GM20000 (cell line): ENCODE data around the gene SPACDR.
A peak's percentile ranks its signal among the peaks of the same experiment; 100 is the strongest.
"Not testable (repeated sequence)": the region's sequence is repeated elsewhere in the genome, so short reads cannot be mapped to it uniquely, and the experiment has no call there.

Source experiments
- DNase-seq: peaks from one replicate; pipeline ENCODE4 v3.0.0; 2012; ENCODE audit warnings: low spot score
- TF ChIP-seq, protein P1 (sequence below): IDR thresholded peaks from 2 replicates; pipeline ENCODE4 v1.5.1; 2012; ENCODE audit warnings: mild to moderate bottlenecking, control low read depth; ENCODE audit errors: extremely low read depth, missing control alignments

Gene SPACDR

DNA sequence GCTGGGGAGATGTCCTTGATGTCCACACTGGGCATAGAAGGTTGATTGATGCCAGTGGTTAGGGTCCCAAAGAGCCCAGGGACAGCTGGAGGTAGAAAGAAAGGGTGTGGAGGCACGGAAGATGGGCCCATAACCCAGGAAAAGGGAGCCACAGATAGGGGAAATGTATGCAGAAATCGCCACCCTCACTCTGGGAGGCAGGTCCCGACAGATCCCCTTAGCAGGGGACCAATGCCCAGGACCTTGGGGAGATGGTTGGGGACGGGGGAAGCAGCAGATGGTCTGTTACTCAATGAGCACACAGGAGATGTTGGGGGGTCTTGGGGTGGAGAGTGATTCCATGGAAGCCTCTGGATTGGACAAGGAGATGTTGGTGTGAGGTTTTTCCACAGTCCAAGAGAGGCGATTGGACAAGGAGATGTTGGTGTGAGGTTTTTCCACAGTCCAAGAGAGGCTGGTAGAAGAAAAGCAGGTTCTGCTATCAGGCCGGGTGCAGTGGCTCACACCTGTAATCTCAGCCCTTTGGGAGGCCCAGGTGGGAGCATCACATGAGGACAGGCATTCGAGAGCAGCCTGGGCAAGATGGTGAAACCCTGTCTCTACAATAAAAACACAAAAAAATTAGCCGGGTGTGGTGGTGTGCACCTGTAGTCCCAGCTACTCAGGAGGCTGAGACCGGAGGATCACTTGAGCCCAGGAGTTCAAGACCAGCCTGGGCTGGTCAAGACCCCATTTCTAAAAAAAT, 20.8 kb downstream of the SPACDR start:
- TF ChIP-seq, protein P1, sequence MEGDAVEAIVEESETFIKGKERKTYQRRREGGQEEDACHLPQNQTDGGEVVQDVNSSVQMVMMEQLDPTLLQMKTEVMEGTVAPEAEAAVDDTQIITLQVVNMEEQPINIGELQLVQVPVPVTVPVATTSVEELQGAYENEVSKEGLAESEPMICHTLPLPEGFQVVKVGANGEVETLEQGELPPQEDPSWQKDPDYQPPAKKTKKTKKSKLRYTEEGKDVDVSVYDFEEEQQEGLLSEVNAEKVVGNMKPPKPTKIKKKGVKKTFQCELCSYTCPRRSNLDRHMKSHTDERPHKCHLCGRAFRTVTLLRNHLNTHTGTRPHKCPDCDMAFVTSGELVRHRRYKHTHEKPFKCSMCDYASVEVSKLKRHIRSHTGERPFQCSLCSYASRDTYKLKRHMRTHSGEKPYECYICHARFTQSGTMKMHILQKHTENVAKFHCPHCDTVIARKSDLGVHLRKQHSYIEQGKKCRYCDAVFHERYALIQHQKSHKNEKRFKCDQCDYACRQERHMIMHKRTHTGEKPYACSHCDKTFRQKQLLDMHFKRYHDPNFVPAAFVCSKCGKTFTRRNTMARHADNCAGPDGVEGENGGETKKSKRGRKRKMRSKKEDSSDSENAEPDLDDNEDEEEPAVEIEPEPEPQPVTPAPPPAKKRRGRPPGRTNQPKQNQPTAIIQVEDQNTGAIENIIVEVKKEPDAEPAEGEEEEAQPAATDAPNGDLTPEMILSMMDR = no peak
- DNase-seq = no peak

DNA sequence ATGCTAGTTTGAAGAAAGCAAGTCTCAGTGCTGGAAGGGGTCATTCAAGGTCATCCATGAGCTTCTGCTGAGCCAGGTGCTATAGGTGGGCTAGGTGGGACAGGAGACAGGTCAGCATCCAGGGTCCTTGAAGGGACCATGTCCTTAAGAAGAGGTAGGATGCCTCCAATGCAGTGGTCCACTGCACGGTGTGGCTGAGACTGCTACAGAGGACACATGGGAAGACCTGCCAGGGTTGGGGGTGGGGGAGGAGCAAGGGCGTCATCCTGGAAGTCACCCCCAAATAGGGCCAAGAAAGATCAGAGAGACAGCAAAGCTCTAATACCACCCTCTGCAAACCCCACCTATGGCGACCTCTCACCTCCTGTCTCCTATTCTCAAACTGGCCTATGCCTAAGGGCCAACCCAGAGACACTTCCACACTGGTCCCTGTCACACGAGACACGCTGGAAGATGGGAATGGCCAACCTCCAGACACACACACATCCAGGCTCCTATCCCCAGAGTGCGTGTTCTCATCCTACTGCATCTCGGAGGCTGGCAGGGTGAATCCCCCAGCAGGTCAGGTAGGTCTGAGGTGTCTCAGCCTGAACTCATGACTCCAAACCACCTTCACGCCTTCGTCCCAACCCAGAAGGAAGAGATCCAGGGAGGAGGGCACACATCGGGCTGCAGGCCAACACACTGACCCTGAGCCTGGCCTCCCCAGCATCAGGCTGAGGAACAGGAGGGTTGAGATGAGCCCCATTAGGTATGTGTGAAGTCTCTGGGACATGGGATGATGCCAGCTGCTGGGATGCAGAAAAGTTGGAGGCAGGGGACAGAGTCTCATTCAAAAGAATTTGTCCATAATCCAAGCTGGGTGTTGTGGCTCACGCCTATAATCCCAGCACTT, 22.2 kb downstream of the SPACDR start:
- TF ChIP-seq, protein P1 = no peak
- DNase-seq = no peak

DNA sequence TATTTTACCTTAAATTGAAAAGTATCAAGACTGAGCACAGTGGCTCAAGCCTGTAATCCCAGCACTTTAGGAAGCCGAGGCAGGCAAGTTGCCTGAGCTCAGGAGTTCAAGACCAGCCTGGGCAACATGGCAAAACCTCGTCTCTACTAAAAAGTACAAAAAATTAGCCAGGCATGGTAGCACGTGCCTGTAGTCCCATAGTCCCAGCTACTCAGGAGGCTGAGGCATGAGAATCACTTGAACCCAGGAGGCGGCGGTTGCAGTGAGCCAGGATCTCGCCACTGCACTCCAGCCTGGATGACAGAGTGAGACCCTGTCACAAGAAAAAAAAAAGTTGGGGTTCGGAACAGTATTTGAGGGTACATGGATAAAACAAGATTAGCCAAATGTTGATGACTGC, 24.8 kb downstream of the SPACDR start:
- not testable (repeated sequence) for DNase-seq

DNA sequence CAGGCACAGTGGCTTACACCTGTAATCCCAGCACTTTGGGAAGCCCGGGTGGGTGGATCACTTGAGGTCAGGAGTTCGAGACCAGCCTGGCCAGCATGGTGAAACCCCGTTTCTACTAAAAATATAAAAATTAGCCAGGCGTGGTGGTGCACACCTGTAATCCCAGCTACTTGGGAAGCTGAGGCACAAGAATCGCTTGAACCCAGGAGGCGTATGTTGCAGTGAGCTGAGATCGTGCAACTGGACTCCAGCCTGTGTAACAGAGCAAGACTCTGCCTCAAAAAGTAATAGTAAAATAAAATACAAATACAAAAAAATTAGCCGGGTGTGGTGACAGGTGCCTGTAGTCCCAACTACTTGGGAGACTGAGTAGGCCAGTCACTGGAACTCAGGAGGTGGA, 25.3 kb downstream of the SPACDR start:
- DNase-seq = not testable (repeated sequence)

DNA sequence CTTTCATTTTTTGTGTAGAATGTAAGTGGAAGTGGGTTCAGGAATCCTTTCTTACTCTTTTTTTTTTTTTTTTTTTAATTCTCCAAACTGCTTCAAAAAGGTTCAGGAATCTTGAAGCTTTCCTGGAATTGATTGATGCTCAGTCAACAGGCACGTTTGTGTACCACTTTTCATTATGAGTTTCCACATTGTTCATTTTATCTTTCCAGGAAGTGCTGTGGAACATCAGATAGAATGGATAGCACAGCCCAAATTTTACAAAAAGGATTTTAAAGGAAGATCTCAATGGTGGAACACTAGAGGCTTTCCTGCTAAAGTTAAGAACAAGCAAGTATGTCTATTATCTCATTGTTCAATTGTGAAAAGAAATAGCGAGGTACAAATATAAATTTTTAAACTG, 25.9 kb downstream of the SPACDR start:
- DNase-seq = no peak
- TF ChIP-seq, protein P1 = no peak

DNA sequence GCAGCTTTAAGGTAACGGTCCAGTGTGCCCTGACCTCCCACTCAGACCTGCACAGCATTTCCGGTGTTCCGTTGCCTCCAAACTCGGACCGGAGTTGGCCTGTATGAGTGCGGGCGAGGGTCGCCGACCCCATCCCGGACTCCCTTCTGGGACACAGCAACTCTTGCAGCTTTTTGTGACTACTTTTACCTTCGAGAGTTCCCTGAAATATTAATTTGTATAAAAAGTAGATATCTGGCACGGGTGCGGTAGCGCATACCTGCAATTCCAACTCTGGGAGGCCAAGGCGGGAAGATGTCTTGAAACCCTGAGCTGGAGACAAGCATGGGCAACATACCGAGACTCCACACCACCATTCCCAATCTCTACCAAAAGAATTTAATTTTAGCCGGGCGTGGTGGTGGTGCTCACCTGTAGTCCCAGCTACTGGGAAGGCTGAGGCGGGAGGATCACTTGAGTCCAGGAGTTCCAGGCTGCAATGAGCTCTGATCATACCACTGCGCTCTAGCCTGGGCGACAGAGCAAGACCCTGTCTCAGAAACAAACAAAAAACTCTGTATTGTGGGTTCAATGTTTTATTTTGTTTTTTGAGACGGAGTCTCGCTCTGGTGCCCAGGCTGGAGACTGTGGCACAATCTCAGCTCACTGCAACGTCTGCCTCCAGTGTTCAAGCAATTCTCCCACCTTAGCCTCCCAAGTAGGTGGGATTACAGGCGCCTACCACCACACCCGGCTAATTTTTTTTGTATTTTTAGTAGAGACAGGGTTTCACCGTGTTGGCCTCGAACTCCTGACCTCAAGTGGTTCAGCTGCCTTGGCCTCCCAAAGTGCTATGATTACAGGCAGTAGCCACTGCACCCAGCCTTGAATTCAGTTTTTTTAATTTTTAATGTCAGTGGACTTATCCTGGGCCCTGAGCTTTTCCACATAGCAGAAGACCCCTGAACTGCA, 26.6 kb downstream of the SPACDR start:
- DNase-seq = no peak
- TF ChIP-seq, protein P1 = no peak

DNA sequence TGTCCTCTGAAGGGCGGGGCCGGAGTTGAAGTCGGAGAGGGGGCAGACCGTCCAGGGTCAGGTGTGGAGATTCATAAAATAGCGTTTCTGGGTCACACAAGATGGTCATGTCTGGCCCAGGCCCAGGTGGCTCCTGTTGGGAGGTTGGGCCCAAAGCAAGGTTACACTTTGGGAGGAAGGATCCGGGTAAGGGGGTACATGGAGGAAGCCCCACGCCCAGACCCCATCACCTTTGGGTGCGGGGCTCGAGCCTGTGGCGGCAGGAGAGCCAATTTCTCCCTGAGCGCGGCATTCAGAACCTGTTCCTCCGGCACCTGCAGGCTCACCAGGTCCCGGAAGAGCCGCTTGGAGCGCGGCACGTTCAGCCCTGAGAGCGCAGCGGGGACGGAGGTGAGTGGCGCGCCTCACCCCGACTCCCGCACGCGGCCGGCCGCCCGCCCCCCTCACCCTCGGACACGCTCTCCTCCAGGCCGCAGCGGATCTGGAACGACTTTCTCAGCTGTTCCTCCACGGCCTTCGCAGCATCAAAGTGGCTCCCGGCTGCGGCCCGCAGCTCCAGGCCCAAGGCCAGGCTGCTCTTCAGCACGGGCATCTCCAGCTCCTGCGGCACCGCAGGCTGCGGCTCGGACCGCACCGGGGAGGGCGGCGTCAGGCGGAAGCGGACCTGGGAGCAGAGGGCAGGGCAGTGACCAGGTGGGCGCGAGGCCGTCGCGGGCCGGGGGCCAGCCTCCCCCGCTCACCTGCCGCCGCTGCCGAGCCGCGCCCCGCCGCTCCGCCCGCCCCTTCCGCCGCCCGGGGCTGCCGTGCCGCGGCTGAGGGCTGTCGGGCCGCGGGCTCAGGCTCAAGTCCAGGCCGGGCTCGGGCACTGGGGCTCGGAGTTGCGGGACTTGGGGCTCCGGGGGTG, 28.4 kb downstream of the SPACDR start:
- TF ChIP-seq, protein P1 = no peak
- DNase-seq = peak; percentile 63
